BLaER1 (cell line): Measurements from ENCODE around the gene ATG7.
"Not testable (repeated sequence)": the region's sequence is repeated elsewhere in the genome, so short reads cannot be mapped to it uniquely, and the experiment has no call there.

Experiments
- H3K27ac ChIP-seq: shearing (Covaris generic); formaldehyde crosslinking; 2 replicates; pipeline ENCODE4 v1.8.1; 2022
- H3K27me3 ChIP-seq: shearing (Covaris generic); formaldehyde crosslinking; 2 replicates; pipeline ENCODE4 v1.8.1; 2022
- H3K36me3 ChIP-seq: shearing (Covaris generic); formaldehyde crosslinking; 2 replicates; pipeline ENCODE4 v1.8.1; 2022
- H3K4me1 ChIP-seq: shearing (Covaris generic); formaldehyde crosslinking; 2 replicates; pipeline ENCODE4 v1.8.1; 2022
- H3K4me2 ChIP-seq: shearing (Covaris generic); formaldehyde crosslinking; 2 replicates; pipeline ENCODE4 v1.8.1; 2022
- H3K4me3 ChIP-seq: shearing (Covaris generic); formaldehyde crosslinking; 2 replicates; pipeline ENCODE4 v1.8.1; 2022
- H3K9ac ChIP-seq: shearing (Covaris generic); formaldehyde crosslinking; 2 replicates; pipeline ENCODE4 v1.8.1; 2022
- H3K9me3 ChIP-seq: shearing (Covaris generic); formaldehyde crosslinking; 2 replicates; pipeline ENCODE4 v1.8.1; 2022
- H4K20me1 ChIP-seq: shearing (Covaris generic); formaldehyde crosslinking; 2 replicates; pipeline ENCODE4 v1.8.1; 2022
- Cebpa-rat ChIP-seq: shearing (Covaris generic); IDR thresholded peaks from 2 replicates; pipeline ENCODE4 v1.8.1; 2022

ATG7 gene

DNA sequence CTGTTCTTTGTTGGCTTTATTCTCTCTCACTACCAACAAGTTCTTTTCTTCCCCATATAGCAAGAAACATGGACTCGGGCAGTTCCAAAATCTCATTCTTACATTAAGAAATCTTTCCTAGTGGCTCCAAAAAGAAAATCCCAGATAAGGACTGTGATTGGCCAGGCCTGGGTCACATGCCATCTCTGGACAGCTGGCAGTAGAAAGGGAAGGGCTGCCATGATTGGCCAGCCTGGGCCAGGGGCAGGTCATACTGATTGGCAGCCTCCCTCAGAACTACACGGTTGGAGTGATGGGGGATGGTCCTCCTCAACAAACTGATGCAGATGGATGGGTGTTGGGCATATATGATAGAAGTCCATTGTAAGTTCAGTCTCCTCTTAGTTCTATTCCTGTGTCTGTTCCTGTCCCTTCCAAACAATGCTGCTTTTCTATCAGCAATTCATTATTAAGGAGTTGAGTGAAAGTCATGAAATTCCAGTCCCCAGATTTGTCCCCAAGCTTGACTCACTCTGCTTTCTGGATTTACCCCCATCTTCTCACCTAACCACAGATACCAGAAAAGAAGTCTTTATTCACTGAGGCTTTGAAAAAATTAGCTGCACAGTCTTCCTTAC, 175.5 kb downstream of the ATG7 start:
- Histone ChIP-seq H3K4me2 (no peak overlapping the region), H3K36me3 (peaks cover 23% of the 10 kb centered on the region; the same call in 1 of the 2 replicates), H3K4me3 (no peak overlapping the region), H3K27me3 (no peaks in the 10 kb centered on the region), H4K20me1 (no peaks in the 10 kb centered on the region), H3K9ac (no peak overlapping the region), H3K4me1 (peaks cover 4% of the 10 kb centered on the region; the same call in 1 of the 2 replicates), H3K9me3 (no peaks in the 10 kb centered on the region), H3K27ac (no peak overlapping the region)
- no peak for TF ChIP-seq Cebpa-rat

DNA sequence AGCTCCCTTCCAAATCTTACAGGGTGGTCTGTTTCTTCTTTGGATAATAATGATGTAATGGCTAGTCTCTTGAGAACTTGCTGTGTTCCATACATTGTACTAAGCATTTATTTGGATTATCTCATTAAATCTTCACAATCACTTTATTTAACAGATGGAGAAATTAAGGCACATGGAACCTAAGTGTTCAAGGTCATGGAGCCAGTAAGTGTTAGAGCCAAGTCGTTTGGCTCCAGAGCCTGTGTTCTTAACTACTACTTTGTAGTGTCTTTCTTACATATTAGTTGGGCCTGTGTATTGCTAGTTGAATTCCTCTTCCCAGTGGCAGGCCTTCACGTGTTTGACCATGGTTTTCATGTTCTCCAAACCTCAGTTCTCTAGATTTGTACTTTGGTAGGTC, 177.8 kb downstream of the ATG7 start:
- H4K20me1 ChIP-seq, result no peaks in the 10 kb centered on the region
- H3K27ac ChIP-seq, result no peak overlapping the region
- H3K36me3 ChIP-seq, result peaks cover 15% of the 10 kb centered on the region; the same call in 1 of the 2 replicates
- TF ChIP-seq Cebpa-rat, result no peak
- no peaks in the 10 kb centered on the region for H3K27me3 ChIP-seq
- H3K9ac ChIP-seq, result no peak overlapping the region
- H3K4me2 ChIP-seq, result no peak overlapping the region
- no peak overlapping the region for H3K4me3 ChIP-seq
- no peaks in the 10 kb centered on the region for H3K9me3 ChIP-seq
- H3K4me1 ChIP-seq, result peaks cover 4% of the 10 kb centered on the region; the same call in 1 of the 2 replicates

DNA sequence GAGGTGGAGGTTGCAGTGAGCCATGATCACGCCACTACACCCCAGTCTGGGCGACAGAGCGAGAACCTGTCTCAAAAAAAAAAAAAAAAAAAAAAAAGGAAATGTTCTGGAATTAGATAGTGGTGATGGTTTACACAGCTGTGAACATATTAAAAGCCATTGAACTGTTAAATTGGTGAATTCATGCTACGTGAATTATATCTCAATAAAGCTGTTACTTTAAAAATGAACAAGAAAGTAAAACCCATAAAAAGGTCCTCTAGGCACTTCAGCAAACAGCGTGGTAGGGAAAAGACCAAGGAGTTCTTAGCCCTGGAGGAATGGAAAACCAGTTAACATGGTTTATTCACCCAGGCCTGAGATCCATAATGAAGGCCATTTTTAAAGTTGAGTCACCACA, 180.1 kb downstream of the ATG7 start:
- no peak overlapping the region for H3K9ac ChIP-seq
- H3K9me3 ChIP-seq, result no peaks in the 10 kb centered on the region
- H3K36me3 ChIP-seq, result peaks cover 4% of the 10 kb centered on the region; the same call in 1 of the 2 replicates
- H4K20me1 ChIP-seq, result no peaks in the 10 kb centered on the region
- no peak for TF ChIP-seq Cebpa-rat
- H3K4me2 ChIP-seq, result peak overlapping the region; percentile 22; the same call in 1 of the 2 replicates
- no peak overlapping the region for H3K27ac ChIP-seq
- no peaks in the 10 kb centered on the region for H3K27me3 ChIP-seq
- H3K4me1 ChIP-seq, result peaks cover 4% of the 10 kb centered on the region; the same call in 1 of the 2 replicates
- H3K4me3 ChIP-seq, result no peak overlapping the region

DNA sequence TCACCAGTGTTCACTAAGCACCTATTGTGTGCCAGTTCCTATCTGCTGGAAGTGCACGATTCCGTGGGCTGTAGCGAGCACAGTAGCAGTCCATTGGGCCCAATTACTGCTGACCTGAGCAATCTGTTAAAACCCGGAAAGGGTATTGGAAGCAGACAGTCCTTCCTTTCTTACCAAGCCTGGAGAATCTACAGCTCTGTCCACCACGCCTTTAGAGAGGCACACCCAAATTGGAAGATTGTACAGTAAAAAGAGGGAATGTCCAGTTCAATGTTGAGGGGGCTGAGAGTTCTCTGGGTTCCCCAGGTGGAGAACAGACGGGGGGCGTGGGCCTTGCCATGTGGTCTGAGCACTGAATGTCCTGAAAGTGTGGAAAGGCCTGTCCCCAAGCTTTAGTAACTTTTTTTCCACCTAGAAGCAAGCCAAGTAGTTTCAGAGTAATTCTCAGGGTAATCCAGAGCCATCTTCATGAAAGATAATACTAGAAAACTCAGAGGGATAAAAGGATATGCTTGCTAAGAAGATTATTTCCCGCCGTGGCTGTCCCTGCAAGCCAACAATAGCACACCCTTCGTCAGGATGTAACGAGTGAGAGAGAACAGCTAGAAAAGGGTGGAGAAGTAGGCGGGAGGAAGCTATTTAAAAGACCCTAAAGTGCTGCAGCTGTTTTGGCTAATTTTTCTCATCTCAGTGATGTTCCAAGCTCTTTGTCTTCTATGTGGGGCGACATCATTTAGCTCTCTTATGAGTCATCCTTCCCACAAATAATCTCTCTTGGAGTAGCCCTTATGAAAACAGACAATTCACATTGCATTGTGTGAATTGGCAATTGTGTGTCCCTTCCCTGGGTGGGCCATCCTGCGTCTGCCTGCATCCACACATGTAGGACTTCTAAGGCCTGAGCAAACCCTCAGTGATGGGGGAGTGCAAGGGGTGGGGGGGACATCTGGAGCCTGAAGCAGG, 181.0 kb downstream of the ATG7 start:
- Histone ChIP-seq H3K27ac (no peak overlapping the region), H3K9ac (no peak overlapping the region), H3K4me2 (no peak overlapping the region), H3K27me3 (no peaks in the 10 kb centered on the region), H3K9me3 (no peaks in the 10 kb centered on the region), H3K4me1 (peaks cover 4% of the 10 kb centered on the region; the same call in 1 of the 2 replicates), H3K4me3 (no peak overlapping the region), H3K36me3 (no peaks in the 10 kb centered on the region), H4K20me1 (no peaks in the 10 kb centered on the region)
- no peak for TF ChIP-seq Cebpa-rat

DNA sequence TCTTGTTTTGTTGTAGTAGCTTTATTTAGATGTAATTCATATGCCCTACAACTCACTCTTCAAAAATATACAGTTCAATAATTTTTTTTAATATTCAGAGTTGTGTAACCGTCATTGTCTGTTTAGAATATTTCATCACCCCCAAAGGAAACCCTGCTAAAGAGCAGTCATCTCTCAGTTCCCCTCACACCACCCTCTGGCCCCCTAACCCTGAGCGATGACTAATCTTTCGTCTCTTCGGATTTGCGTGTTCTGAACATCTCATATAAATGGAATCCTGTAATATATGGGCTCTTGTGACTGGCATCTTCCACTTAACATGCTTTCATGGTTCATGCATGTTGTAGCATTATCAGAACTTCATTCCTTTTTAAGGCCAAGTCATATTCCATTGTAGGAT, 183.8 kb downstream of the ATG7 start:
- TF ChIP-seq Cebpa-rat, result no peak
- Histone ChIP-seq H3K4me2 (no peak overlapping the region), H3K9ac (no peak overlapping the region), H3K4me3 (no peak overlapping the region), H3K4me1 (peaks cover 7% of the 10 kb centered on the region), H3K36me3 (no peaks in the 10 kb centered on the region), H3K27ac (no peak overlapping the region), H3K27me3 (no peaks in the 10 kb centered on the region), H4K20me1 (no peaks in the 10 kb centered on the region), H3K9me3 (no peaks in the 10 kb centered on the region)

DNA sequence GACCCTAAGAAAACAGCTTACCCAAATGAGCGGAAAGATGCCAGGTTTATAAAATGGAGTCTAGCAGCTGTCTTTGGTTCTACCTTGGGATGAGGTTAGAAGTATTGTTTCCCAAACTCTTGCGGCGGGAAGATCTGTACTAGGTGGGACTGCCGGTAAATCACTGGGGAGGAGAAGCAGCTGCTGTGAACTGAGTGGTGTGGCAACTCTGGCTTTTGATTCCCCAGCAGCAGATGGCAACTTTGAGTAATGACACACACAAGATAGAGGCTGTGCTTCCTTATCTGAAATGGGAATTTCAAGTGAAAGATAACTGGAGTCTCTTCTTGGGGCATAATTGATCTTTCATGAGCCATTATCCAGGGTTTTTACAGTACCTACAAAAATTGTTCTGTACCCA, 184.9 kb downstream of the ATG7 start:
- no peaks in the 10 kb centered on the region for H3K9me3 ChIP-seq
- no peaks in the 10 kb centered on the region for H3K27me3 ChIP-seq
- H3K36me3 ChIP-seq, result no peaks in the 10 kb centered on the region
- TF ChIP-seq Cebpa-rat, result no peak
- peaks cover 11% of the 10 kb centered on the region for H3K4me1 ChIP-seq
- H3K27ac ChIP-seq, result no peak overlapping the region
- no peak overlapping the region for H3K4me2 ChIP-seq
- H3K4me3 ChIP-seq, result no peak overlapping the region
- no peak overlapping the region for H3K9ac ChIP-seq
- H4K20me1 ChIP-seq, result no peaks in the 10 kb centered on the region

DNA sequence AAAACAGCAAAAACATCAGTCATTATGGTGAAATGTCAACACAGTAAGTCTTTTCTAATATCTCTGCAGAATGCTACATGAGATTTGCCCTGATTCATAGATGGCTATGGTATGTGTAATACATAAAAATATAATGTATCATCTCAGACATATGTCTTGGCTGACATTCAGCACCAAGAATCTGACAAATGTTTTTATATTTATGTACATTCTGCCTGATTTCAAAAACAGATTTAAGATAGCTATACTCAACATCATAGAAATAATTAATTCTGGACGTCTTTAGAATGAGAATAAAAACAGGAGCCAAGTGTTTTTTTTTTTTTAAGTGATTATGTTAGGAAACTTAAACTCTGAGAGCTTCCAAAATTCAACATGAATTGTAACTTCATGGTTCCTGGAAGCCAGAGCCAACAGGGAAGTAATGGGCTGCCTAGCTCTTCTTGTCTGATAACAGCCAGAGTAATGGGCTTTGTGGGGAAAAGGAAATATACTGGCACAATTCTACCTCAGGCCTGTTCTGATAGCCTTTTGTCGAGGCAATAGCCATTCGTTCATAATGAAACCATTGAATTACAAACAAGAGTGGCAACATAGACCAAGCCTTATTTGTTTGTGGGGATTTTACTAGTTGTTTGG, 187.1 kb downstream of the ATG7 start:
- H3K36me3 ChIP-seq, result no peaks in the 10 kb centered on the region

DNA sequence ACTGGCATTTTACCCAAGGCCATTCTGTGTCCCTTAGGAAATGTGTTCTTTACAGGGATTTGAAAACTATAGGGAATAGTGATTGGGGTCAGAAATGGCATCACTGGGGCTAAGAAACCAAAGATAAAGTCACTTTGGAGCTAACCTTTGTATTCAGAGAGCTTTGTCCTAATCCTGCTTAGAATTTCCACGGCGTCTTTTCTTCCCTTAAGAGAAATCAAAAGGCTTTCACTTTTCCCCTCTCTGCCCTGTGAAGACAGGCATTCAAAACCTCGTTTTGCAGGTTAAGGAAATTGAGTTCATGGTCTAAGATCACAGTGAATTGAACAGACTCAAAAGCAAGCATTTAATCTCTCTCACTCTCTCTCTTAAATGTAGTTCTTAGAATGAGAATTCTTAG, 189.0 kb downstream of the ATG7 start:
- Histone ChIP-seq H3K9me3 (no peaks in the 10 kb centered on the region), H3K36me3 (no peaks in the 10 kb centered on the region), H4K20me1 (no peaks in the 10 kb centered on the region), H3K4me1 (peaks cover 19% of the 10 kb centered on the region), H3K27me3 (no peaks in the 10 kb centered on the region), H3K9ac (no peak overlapping the region), H3K4me2 (peak overlapping the region; percentile 15), H3K4me3 (no peak overlapping the region), H3K27ac (no peak overlapping the region)
- TF ChIP-seq Cebpa-rat, result no peak

More for the DNA sequence above, 187.1 kb downstream of the ATG7 start:
- Histone ChIP-seq H3K27me3 (no peaks in the 10 kb centered on the region), H3K9me3 (no peaks in the 10 kb centered on the region), H3K4me3 (no peak overlapping the region), H4K20me1 (no peaks in the 10 kb centered on the region), H3K9ac (no peak overlapping the region), H3K27ac (no peak overlapping the region), H3K4me2 (no peak overlapping the region), H3K4me1 (peaks cover 10% of the 10 kb centered on the region)
- TF ChIP-seq Cebpa-rat, result no peak

DNA sequence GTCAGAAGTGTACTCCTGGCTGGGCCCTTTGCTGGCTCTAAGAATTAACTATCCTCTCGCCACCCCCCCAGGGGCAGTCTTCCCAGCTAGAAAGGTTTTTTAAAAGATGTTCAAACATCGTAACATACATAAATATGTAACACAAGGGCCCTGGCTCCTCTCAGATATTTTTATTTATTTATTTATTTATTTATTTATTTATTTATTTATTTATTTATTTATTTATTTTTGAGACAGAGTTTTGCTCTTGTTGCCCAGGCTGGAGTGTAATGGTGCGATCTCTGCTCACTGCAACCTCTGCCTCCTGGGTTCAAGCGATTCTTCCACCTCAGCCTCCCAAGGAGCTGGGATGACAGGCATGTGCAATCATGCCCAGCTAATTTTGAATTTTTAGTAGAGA, 190.5 kb downstream of the ATG7 start:
- not testable (repeated sequence) for H3K27ac ChIP-seq, H4K20me1 ChIP-seq, H3K9ac ChIP-seq, H3K36me3 ChIP-seq, H3K4me3 ChIP-seq, H3K27me3 ChIP-seq, H3K4me2 ChIP-seq, H3K9me3 ChIP-seq
- peaks cover 24% of the 10 kb centered on the region for H3K4me1 ChIP-seq

DNA sequence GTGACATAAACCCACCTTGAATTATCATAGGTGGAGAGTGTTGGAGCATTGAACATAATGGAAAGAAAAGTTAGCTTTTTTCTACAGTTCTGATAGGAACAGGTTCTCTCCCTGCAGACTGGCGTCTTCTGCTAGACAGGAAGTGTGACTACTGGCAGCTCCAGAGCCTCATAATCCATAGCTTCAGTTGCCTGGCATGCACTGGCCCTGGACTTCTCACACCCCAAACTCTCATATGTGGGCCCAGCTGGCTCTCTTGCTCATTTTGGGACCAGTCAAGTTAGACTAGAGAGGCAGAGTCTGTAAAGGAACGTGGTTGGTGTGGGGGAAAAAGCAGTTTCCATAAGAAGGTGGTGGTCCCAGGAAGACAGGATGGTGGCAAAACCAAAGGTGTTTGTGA, 191.4 kb downstream of the ATG7 start:
- peaks cover 13% of the 10 kb centered on the region for H3K36me3 ChIP-seq
- no peaks in the 10 kb centered on the region for H4K20me1 ChIP-seq
- H3K4me2 ChIP-seq, result no peak overlapping the region
- TF ChIP-seq Cebpa-rat, result no peak
- H3K27ac ChIP-seq, result no peak overlapping the region
- H3K4me3 ChIP-seq, result no peak overlapping the region
- H3K4me1 ChIP-seq, result peaks cover 24% of the 10 kb centered on the region
- no peaks in the 10 kb centered on the region for H3K27me3 ChIP-seq
- H3K9me3 ChIP-seq, result no peaks in the 10 kb centered on the region
- H3K9ac ChIP-seq, result no peak overlapping the region
